Astrocyte of the spinal cord (primary cell): ENCODE measurements around the gene SLC4A1.

Experiments used
- DNase-seq: peaks from one replicate; pipeline ENCODE4 v3.0.0; 2011; ENCODE audit warnings: low read depth, low spot score
- H3K4me3 ChIP-seq: 2 replicates; pipeline ENCODE4 v1.5.1; 2011; ENCODE audit warnings: low read depth, mild to moderate bottlenecking, low read length, moderate library complexity
- CTCF ChIP-seq: IDR thresholded peaks from 2 replicates; pipeline ENCODE4 v1.5.1; 2012; ENCODE audit warnings: low read depth, mild to moderate bottlenecking, low read length, inconsistent platforms
- in situ Hi-C: cut with HindIII; loops from 2 replicates; pipeline ENCODE4 v1.10.0; 2017; ENCODE audit warnings: low sequenced_read_pairs

Gene SLC4A1

GRCh38 chr17:44268709-44269534, 987 bp upstream of the SLC4A1 start:
- no peak for TF ChIP-seq CTCF
- no peak for DNase-seq
- in situ Hi-C loops = no loop called here
- no peak overlapping the region for H3K4me3 ChIP-seq

- no peak for DNase-seq
- no peak overlapping the region for H3K4me3 ChIP-seq
- no peak for TF ChIP-seq CTCF
- in situ Hi-C loops = no loop called here
These were observed 825 bp downstream of the SLC4A1 start for GRCh38 chr17:44267165-44267455.

- no peak overlapping the region for H3K4me3 ChIP-seq
- in situ Hi-C loops = no loop called here
- TF ChIP-seq CTCF = no peak
- no peak for DNase-seq
These were observed 1.4 kb downstream of the SLC4A1 start for GRCh38 chr17:44266402-44267164.

GRCh38 chr17:44263345-44263902, 4.5 kb downstream of the SLC4A1 start:
- no peak for TF ChIP-seq CTCF
- no peak for DNase-seq
- no peak overlapping the region for H3K4me3 ChIP-seq
- in situ Hi-C loops = no loop called here

- in situ Hi-C loops = no loop called here
- DNase-seq = no peak
- H3K4me3 ChIP-seq = no peak overlapping the region
- no peak for TF ChIP-seq CTCF
These were observed 5.2 kb downstream of the SLC4A1 start for GRCh38 chr17:44262654-44263225.

GRCh38 chr17:44260296-44260695, 7.6 kb downstream of the SLC4A1 start:
- in situ Hi-C loops = no loop called here
- DNase-seq = no peak
- no peak overlapping the region for H3K4me3 ChIP-seq
- TF ChIP-seq CTCF = no peak
